K562 (cell line): ENCODE results near the gene ARFGEF3. TPM values are rescaled to one million over a fixed set of nuclear protein-coding genes. Genes with fewer than 3 reads are reported as not detected.

ENCODE experiments used
- CBX2 ChIP-seq: fragments of 200-600 bp; sonication (generic); IDR thresholded peaks from one replicate; pipeline ENCODE4 v1.6.1; 2012; ENCODE audit warnings: mild to moderate bottlenecking, low read length, inconsistent platforms; ENCODE audit not compliant: insufficient read depth, poor library complexity, severe bottlenecking
- MEF2A ChIP-seq: IDR thresholded peaks from 2 replicates; pipeline ENCODE4 v1.6.1; 2011; ENCODE audit warnings: low read depth, mild to moderate bottlenecking, low read length, moderate library complexity; ENCODE audit not compliant: control insufficient read depth
- MEIS2 ChIP-seq: fragments of 450-650 bp; IDR thresholded peaks from 2 replicates; pipeline ENCODE4 v1.6.1; 2014; ENCODE audit warnings: mild to moderate bottlenecking; ENCODE audit not compliant: partially characterized antibody
- MYC ChIP-seq, 2 experiments: fragments of 250-450 bp in 1 of 2; sonication (Bioruptor Pico) in 1 of 2; IDR thresholded peaks; 2 replicates each; pipeline versions ENCODE4 v1.5.1 to v1.6.1; 2012 to 2021; ENCODE audit warnings: low read depth in 2 of 2, borderline replicate concordance in 1 of 2, improper control_type of control experiment in 1 of 2, low read length in 1 of 2, mild to moderate bottlenecking in 1 of 2, moderate library complexity in 1 of 2
- POLR3G ChIP-seq: IDR thresholded peaks from 2 replicates; pipeline ENCODE4 v1.6.1; 2011; ENCODE audit not compliant: insufficient read length, insufficient replicate concordance; ENCODE audit errors: extremely low read depth
- RAD21 ChIP-seq, 2 experiments: fragments of 250-450 bp in 1 of 2; fragments of 450-650 bp in 1 of 2; sonication (Bioruptor Pico) in 1 of 2; formaldehyde crosslinking in 1 of 2; IDR thresholded peaks in 1 of 2; conservative IDR thresholded peaks in 1 of 2; 2 replicates each; pipeline versions ENCODE4 v1.4.0 to v1.8.0; 2020 to 2022; ENCODE audit warnings: mild to moderate bottlenecking in 2 of 2, moderate library complexity in 1 of 2
- STAT6 ChIP-seq: sonication (generic); formaldehyde crosslinking; IDR thresholded peaks from 2 replicates; pipeline ENCODE4 v1.8.1; 2023; ENCODE audit warnings: mild to moderate bottlenecking, missing genetic modification reagents
- SUPT5H ChIP-seq: fragments of 450-650 bp; IDR thresholded peaks from 2 replicates; pipeline ENCODE4 v1.6.1; 2016
- TCF7 ChIP-seq: sonication (generic); IDR thresholded peaks from 2 replicates; pipeline ENCODE4 v1.6.1; 2016; ENCODE audit warnings: antibody characterized with exemption, borderline replicate concordance
- XRCC5 ChIP-seq: fragments of 200-400 bp; formaldehyde crosslinking; IDR thresholded peaks from 2 replicates; pipeline ENCODE4 v1.6.1; 2017; ENCODE audit warnings: low read depth, mild to moderate bottlenecking, low read length
- ZNF695 ChIP-seq: fragments of 450-650 bp; formaldehyde crosslinking; IDR thresholded peaks from 2 replicates; pipeline ENCODE4 v1.4.0; 2020; ENCODE audit warnings: mild to moderate bottlenecking, moderate library complexity
- polyA plus RNA-seq, 8 experiments: library from polyadenylated mRNA; depleted of rRNA in 4 of 8; stranded (reverse) in 5 of 8; unstranded in 3 of 8; fragments of >200 nt; fragmentation: Nextera tagmentation in 2 of 8; fragmentation: Illumina TruSeq in 1 of 8; extraction: Ambion mirVana in 2 of 8; extraction: Trizol in 1 of 8; gene quantifications; 2 replicates each; pipeline versions ENCODE4 v1.2.1 to v1.2.3, GENCODE V29; 2011 to 2014; ENCODE audit warnings: inconsistent platforms in 1 of 8, missing spikeins in 1 of 8
- total RNA-seq, 7 experiments: library from RNA; depleted of rRNA in 6 of 7; stranded (reverse); fragments of >200 nt in 6 of 7; fragmentation: Illumina TruSeq in 2 of 7; extraction: Trizol in 2 of 7; gene quantifications; 2 replicates each; pipeline versions ENCODE4 v1.2.1 to v1.2.3, GENCODE V29; 2011 to 2021; ENCODE audit warnings: low replicate concordance in 1 of 7

Gene ARFGEF3
- total and polyA plus RNA-seq, 9 of the 15 experiments (the other 6 are each of a cell fraction or from before 2014, with no cell fraction given) = under 0.01 to 0.02 TPM; not detected in 7

DNA sequence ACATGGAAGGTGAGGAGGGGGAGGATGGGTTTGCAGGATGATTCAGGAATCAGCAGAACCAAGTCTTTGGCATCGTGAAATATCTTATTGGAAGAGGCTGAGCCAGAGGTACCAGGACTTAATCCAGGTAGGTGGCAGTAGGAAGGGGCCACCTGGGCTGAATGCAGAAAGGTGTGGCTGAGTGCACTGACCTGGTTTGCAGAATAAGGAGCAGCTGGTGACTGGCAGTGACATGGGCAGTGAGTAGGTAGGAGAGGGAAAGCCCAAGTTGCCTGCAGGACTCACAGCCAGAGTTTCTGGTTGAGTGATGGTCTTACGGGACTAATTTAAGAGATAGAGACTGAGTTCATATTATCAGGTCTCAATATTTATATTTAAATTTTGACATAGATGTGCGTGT is 57.7 kb downstream of the ARFGEF3 start (continued):
- TF ChIP-seq MYC (IDR thresholded peaks at IDR 0.05; ENCODE audit: low read depth, low read length) (no peak), MYC (CRISPR knock-in tag; IDR thresholded peaks at IDR 0.05; ENCODE audit: borderline replicate concordance, low read depth) (no peak), SUPT5H (no peak), RAD21 (CRISPR knock-in tag; conservative IDR thresholded peaks at IDR 0.05 in 1 of 2, IDR thresholded peaks at IDR 0.05 in 1 of 2) (no peak), XRCC5 (no peak), MEIS2 (no peak), STAT6 (CRISPR knock-in tag) (no peak), ZNF695 (CRISPR knock-in tag) (no peak), TCF7 (no peak), CBX2 (no peak), MEF2A (no peak), POLR3G (no peak)
